Endothelial cell (in vitro differentiated cells): Measurements from ENCODE around the gene ELOVL1. TPM values are rescaled to one million over a fixed set of nuclear protein-coding genes. Genes with fewer than 3 reads are reported as not detected.

Experiments used
- DNase-seq: peaks from one replicate; pipeline ENCODE4 v3.0.0; 2021; ENCODE audit warnings: low spot score
- H3K27ac Mint-ChIP-seq: one replicate; pipeline ENCODE4 v1.8.0; 2021; ENCODE audit warnings: mixed read lengths, inconsistent platforms; ENCODE audit not compliant: unreplicated experiment
- H3K27me3 Mint-ChIP-seq: one replicate; pipeline ENCODE4 v1.8.0; 2021; ENCODE audit warnings: mild to moderate bottlenecking, moderate library complexity, mixed read lengths, inconsistent platforms; ENCODE audit not compliant: unreplicated experiment
- H3K36me3 Mint-ChIP-seq: one replicate; pipeline ENCODE4 v1.8.0; 2021; ENCODE audit warnings: mild to moderate bottlenecking, low read depth, mixed read lengths, inconsistent platforms; ENCODE audit not compliant: unreplicated experiment
- H3K4me1 Mint-ChIP-seq: one replicate; pipeline ENCODE4 v1.8.0; 2021; ENCODE audit warnings: mild to moderate bottlenecking, mixed read lengths, inconsistent platforms; ENCODE audit not compliant: unreplicated experiment
- H3K4me3 Mint-ChIP-seq: one replicate; pipeline ENCODE4 v1.8.0; 2021; ENCODE audit warnings: mild to moderate bottlenecking, mixed read lengths, inconsistent platforms; ENCODE audit not compliant: unreplicated experiment
- H3K9me3 Mint-ChIP-seq: one replicate; pipeline ENCODE4 v1.8.0; 2021; ENCODE audit warnings: mixed read lengths, inconsistent platforms; ENCODE audit not compliant: unreplicated experiment
- total RNA-seq: library from RNA; stranded (reverse); fragmentation: NEBNext Ultra II Directional; extraction: Animal tissue kit (Norgen Biotek cat#: 25700); gene quantifications from one replicate; pipeline ENCODE4 v1.2.1, GENCODE V29; 2021; ENCODE audit not compliant: unreplicated experiment
- TF ChIP-seq, protein P1 (sequence below): fragments of 200-600 bp; sonication (generic); IDR thresholded peaks from one replicate; pipeline ENCODE4 v1.5.0; 2021; ENCODE audit warnings: antibody characterized with exemption; ENCODE audit not compliant: unreplicated experiment

ELOVL1 gene
- total RNA-seq, 1 donor from 2014 or later: 88.7 TPM

DNA sequence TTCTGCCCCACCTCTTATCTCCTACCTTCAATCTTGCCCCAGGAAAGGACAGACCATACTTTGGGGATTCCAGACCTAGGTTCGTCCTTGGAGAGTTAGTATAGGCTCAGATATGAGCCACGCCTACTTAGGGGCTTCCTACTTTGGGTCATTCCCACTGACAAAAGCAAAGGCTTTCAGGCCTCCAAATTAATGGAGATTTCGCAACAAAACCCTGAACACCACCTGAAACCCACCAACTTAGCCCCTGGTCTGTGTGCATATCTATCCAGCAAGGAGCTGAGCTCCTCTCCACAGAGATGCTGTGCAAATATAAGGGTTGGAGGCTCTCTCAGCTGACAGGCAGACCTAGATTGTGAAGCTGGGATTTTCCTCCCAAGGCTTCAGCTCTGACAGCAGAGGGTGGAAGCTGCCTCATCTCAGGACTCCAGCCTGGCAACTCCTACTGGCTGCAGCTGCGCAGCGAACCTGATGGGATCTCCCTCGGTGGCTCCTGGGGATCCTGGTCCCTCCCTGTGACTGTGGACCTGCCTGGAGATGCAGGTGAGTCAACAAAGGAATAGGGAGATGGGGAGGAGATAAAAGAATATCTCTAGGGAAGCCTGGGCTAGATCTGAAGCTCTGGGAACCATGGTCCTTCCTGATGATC is 28.1 kb downstream of the ELOVL1 start:
- H3K36me3 Mint-ChIP-seq: peaks cover 3% of the 10 kb centered on the region
- H3K9me3 Mint-ChIP-seq: no peaks in the 10 kb centered on the region
- TF ChIP-seq, protein P1, sequence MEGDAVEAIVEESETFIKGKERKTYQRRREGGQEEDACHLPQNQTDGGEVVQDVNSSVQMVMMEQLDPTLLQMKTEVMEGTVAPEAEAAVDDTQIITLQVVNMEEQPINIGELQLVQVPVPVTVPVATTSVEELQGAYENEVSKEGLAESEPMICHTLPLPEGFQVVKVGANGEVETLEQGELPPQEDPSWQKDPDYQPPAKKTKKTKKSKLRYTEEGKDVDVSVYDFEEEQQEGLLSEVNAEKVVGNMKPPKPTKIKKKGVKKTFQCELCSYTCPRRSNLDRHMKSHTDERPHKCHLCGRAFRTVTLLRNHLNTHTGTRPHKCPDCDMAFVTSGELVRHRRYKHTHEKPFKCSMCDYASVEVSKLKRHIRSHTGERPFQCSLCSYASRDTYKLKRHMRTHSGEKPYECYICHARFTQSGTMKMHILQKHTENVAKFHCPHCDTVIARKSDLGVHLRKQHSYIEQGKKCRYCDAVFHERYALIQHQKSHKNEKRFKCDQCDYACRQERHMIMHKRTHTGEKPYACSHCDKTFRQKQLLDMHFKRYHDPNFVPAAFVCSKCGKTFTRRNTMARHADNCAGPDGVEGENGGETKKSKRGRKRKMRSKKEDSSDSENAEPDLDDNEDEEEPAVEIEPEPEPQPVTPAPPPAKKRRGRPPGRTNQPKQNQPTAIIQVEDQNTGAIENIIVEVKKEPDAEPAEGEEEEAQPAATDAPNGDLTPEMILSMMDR: no peak
- H3K27ac Mint-ChIP-seq: no peak overlapping the region
- peaks cover 9% of the 10 kb centered on the region for H3K27me3 Mint-ChIP-seq
- H3K4me1 Mint-ChIP-seq: peaks cover 32% of the 10 kb centered on the region
- peak overlapping the region; percentile 31 for H3K4me3 Mint-ChIP-seq
- DNase-seq: no peak

DNA sequence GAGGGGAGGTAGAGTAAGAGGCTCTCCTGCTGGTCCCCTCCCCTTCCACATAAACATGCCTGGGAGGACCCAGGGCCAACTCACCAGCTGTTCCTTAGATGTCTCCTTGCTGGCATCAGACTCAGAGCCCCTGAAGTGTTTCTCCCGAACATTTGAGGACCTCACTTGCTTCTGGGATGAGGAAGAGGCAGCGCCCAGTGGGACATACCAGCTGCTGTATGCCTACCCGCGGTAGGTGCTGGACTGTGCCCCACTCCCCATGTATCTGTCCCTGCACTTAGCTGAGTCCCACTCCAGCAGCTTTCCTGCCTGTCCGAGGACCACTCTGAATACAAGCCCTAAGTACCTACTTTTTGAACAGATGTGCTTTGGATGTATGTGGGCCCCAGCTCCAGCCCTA is 29.8 kb downstream of the ELOVL1 start:
- H3K36me3 Mint-ChIP-seq: peaks cover 3% of the 10 kb centered on the region
- H3K4me1 Mint-ChIP-seq: peaks cover 27% of the 10 kb centered on the region
- DNase-seq: no peak
- H3K27ac Mint-ChIP-seq: no peak overlapping the region
- peaks cover 13% of the 10 kb centered on the region for H3K27me3 Mint-ChIP-seq
- H3K9me3 Mint-ChIP-seq: no peaks in the 10 kb centered on the region
- TF ChIP-seq, protein P1: no peak
- H3K4me3 Mint-ChIP-seq: no peak overlapping the region

- H3K27ac Mint-ChIP-seq: peak within 1 kb of the TSS; percentile 34
- H3K4me1 Mint-ChIP-seq: peaks cover 27% of the 10 kb centered on the region
- H3K9me3 Mint-ChIP-seq: no peaks in the 10 kb centered on the region
- peaks cover 3% of the 10 kb centered on the region for H3K36me3 Mint-ChIP-seq
- H3K4me3 Mint-ChIP-seq: peak within 1 kb of the TSS; percentile 45
- TF ChIP-seq, protein P1: no peak
- no peak for DNase-seq
- peaks cover 13% of the 10 kb centered on the region for H3K27me3 Mint-ChIP-seq
These were observed 30.2 kb downstream of the ELOVL1 start, which contains the start of gene MPL for GRCh38 chr1:43337588-43337987. Gene MPL (plus strand): TSS chr1:43337818. CDS start chr1:43337849, 31 bp downstream.

GRCh38 chr1:43334453-43335205 is 33.2 kb downstream of the ELOVL1 start:
- H3K27me3 Mint-ChIP-seq: peaks cover 13% of the 10 kb centered on the region
- H3K9me3 Mint-ChIP-seq: no peaks in the 10 kb centered on the region
- no peaks in the 10 kb centered on the region for H3K36me3 Mint-ChIP-seq
- H3K4me3 Mint-ChIP-seq: no peak overlapping the region
- TF ChIP-seq, protein P1: no peak
- H3K27ac Mint-ChIP-seq: no peak overlapping the region
- no peak for DNase-seq
- peaks cover 40% of the 10 kb centered on the region for H3K4me1 Mint-ChIP-seq

- Mint-ChIP-seq H3K27ac (no peak overlapping the region), H3K4me3 (no peak overlapping the region), H3K27me3 (peaks cover 16% of the 10 kb centered on the region), H3K4me1 (peaks cover 20% of the 10 kb centered on the region), H3K9me3 (no peaks in the 10 kb centered on the region), H3K36me3 (peaks cover 17% of the 10 kb centered on the region)
- TF ChIP-seq, protein P1: no peak
- DNase-seq: no peak
These were observed 36.1 kb downstream of the ELOVL1 start for GRCh38 chr1:43331688-43332087.
